Fibroblast of skin of scalp (primary cell): ENCODE measurements around the gene CLCN5.
A peak's percentile ranks its signal among the peaks of the same experiment; 100 is the strongest.

Experiments
- DNase-seq: peaks from one replicate; pipeline ENCODE4 v3.0.0-alpha.2; 2013

Gene CLCN5

DNA sequence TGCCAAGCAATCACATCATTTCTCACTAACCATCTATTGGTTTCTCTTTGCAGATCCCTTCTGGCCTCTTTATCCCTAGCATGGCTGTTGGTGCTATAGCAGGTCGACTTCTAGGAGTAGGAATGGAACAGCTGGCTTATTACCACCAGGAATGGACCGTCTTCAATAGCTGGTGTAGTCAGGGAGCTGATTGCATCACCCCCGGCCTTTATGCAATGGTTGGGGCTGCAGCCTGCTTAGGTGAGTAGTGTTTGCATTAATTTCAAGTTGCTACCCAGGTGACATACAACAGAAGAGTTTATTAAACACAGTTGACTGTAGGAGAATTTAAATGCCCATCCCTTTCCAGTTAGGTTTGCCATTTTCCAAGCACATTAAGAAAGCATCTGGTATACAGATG is 166.2 kb downstream of the CLCN5 start:
- no peak for DNase-seq

- DNase-seq, result no peak
Observed at GRCh38 chrX:50093625-50094024, 171.2 kb downstream of the CLCN5 start.

DNA sequence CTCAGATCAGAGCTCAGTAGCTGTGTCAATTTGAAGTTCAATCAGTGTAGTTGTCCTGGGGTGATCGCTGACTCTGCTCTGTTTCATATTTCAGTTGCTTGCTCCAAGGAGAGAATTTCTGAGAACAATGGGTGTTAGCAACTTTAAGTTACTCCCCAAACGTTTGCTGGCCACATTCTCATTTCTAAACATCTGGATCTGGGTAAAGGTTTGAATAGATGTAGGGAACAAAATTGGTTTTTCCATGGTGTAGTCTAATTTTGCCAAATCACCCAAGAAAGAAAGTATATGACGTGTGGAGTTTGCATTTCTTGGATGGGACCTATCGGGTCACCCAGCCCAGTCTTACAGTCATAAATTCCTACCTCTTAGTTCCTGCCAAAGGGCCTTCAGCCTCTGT is 174.7 kb downstream of the CLCN5 start:
- no peak for DNase-seq

DNA sequence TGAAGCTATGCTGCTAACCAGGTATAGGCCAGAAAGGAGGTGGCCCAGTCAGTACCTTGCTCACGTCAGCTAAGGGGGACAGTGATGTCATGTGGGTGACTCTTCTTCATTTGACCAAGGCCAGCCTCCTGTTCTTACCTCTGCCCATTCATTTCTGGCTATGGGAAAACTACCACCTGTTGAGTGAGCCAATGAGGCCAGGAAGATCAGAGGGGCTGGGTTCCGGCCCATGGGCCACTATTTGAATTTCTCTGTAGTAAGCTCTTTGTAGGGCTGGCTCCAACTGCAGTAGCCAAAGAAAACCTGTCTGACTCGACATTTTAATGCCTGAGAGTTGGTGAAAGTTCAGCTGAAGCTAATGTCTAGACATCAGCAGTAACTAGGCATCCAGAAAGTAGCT is 175.8 kb downstream of the CLCN5 start:
- DNase-seq, result no peak

DNA sequence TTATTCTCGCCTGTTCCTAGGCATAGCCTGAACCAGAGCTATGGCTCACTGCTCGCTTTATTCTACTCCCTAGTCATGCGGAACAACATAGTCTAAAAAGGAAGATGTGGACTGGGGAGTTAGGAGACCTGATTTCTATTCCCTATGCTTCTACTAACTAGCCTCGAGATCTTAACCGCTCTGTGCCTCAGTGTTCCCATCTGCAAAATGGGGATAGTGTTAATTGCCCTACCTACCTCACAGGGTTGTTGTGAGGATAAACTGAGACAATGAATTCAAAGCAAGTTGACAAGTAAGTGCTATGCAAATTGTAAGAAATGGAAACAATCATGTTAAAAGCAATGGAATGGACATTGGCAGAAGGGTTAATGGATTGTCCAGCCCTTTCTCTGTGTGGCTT is 176.4 kb downstream of the CLCN5 start:
- no peak for DNase-seq

- peak; percentile 5 for DNase-seq
Observed at GRCh38 chrX:50099331-50099730, 176.9 kb downstream of the CLCN5 start.

DNA sequence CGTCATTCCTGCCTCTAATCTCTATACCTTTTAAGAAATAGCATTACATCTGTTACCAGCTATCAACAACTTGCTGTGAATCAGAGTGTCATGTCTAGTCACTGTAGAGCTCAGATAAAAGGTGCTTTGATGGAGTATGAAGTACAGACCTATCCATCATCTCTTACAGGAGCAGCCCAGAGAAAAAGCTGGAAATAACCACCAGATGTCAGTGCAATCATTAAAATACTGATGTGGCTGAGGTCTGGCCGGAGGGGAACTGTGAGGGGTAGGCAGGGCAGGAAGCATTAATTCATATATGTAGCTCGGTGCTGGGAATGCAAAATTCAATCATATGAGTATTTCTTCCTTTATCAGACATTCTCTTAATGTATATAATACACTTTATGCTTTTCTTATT is 177.8 kb downstream of the CLCN5 start:
- peak; percentile 3 for DNase-seq

DNA sequence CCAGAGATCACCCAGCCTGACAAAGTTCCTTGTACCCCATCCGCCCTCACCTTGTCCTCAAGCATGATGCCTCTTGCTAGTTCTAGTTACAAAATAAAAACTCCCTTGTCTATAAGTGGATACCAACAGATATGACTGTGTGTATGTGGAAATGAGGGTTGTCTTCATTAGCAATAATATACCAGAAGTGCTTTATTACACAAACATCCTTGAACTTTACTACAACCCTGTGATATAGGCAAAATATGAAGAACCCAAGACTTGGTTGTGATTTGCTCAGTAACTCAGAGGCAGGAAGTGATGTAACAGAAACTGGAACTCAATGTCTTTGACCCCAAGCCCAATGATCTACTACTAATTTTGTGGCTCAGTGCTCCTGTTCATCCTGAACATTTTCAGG is 180.8 kb downstream of the CLCN5 start:
- DNase-seq, result no peak

DNA sequence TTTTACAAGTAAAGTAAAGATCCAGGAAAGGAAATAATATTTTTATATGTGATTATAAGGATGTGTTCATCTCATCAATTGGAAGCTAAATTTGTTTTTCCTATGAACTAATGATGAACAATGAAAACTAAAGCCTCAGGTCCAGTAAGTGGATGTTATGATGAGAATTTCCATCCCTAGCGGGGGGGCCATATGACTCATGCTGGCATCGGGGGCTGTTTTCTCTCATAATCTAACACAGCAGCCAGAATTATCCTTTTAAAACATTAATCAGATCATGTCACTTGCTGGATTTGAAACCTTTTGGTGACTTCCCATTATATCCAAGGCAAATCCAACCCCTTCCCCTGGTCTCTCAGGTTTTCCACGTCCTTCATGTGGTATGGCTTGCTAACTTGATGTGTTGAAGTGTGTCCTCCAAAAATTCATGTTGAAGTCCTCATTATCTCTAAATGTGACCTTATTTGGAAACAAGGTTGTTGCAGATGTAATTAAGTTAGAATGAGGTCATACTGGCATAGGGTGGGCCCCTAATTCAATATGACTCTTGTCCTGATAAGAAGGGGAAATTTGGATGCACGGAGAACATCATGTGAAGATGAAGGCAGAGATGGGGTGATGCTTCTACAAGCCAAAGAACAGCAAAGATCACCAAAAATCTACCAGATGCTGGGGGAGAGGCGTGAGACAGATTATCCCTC is 181.6 kb downstream of the CLCN5 start:
- peak; percentile 28 for DNase-seq

DNA sequence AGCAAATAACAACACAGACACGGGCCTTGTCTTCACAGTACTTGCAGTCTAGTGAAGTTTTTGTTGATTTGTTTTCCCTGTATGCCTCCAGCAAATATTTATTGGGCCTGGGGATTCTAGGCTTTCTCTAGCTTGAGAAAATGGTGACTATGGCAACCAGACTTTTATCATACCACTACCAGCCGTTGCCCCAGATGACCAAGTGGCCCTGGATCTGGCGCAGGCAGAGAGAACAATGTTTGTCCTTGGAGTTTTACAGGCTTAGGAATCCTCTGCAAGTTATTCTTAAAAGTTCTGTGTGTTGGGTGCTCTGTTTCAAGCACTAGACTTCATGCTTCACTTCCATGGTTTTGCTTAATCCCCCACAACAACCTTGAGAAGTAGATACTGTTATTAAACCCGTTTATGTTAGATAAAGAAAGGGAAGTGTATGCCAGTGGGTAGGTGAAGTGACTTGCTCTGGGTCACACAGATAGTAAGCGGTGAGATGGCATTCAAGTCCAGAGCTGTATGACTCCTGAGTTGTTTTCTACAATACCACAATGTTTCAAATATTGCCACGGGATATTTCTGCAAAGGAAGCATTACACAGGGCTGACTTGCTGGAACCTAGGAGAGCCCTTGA is 183.8 kb downstream of the CLCN5 start:
- DNase-seq, result no peak

- DNase-seq, result no peak
Observed at GRCh38 chrX:50107470-50107869, 185.1 kb downstream of the CLCN5 start.

- DNase-seq, result no peak
Observed at GRCh38 chrX:50108264-50108663, 185.9 kb downstream of the CLCN5 start.

DNA sequence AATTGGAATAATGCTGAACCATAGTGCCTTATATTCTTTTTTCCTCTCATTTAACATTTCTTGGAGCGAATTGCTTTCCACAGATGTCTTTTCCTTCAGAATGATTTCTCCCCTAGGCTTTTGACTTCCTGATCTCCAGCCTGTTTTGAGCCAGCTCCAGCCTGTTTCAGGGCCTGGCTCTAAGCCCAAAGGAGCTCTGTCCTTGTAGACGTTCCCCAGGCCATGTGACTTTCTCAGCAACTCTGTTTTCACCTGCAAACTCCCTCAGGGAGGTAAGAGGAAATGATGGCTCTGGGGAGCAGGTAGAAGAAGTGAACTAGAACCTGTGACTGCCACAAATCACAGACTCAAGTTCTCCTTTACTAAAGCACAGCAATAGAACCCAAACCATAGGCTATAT is 189.3 kb downstream of the CLCN5 start:
- DNase-seq, result no peak

GRCh38 chrX:50114113-50114512 is 191.7 kb downstream of the CLCN5 start:
- DNase-seq, result no peak

GRCh38 chrX:50115973-50116372 is 193.6 kb downstream of the CLCN5 start:
- no peak for DNase-seq

- DNase-seq, result no peak
Observed at GRCh38 chrX:50117476-50117875, 195.1 kb downstream of the CLCN5 start.

- no peak for DNase-seq
Observed at GRCh38 chrX:50125480-50125879, 203.1 kb downstream of the CLCN5 start.

- no peak for DNase-seq
Observed at GRCh38 chrX:50147972-50148371, 225.6 kb downstream of the CLCN5 start.
